A673 (cell line): ENCODE results near the gene LPAR6. TPM values are rescaled to one million over a fixed set of nuclear protein-coding genes. Genes with fewer than 3 reads are reported as not detected.

ENCODE experiments used
- BruUV-seq: library from RNA; stranded (reverse); fragments of 400-500 nt; replicated peaks from 2 replicates; lab custom pipeline; 2021; lab: Mats Ljungman, UMichigan
- CTCF ChIA-PET: fragments of 300-600 bp; sonication (Branson Sonifier 250); formaldehyde crosslinking; loops from one replicate; lab custom pipeline; 2022; ENCODE audit warnings: antibody characterized with exemption; lab: Charles Lee
- POLR2A ChIA-PET: fragments of 300-600 bp; sonication (Branson Sonifier 250); formaldehyde crosslinking; loops from one replicate; lab custom pipeline; 2022; ENCODE audit warnings: antibody characterized with exemption; ENCODE audit not compliant: low non-redundant PET; lab: Charles Lee
- DNase-seq: peaks from one replicate; pipeline ENCODE4 v3.0.0-alpha.2; 2015; ENCODE audit warnings: low spot score
- H3K27ac ChIP-seq: fragments of 200-600 bp; sonication (generic); 2 replicates; pipeline ENCODE4 v1.5.1; 2016; ENCODE audit warnings: mixed run types, low read depth, mild to moderate bottlenecking, mixed read lengths, antibody characterized with exemption, low read length; ENCODE audit not compliant: poor library complexity, severe bottlenecking
- H3K27me3 ChIP-seq: fragments of 200-600 bp; sonication (generic); replicated peaks from 2 replicates; pipeline ENCODE4 v1.6.1; 2017; ENCODE audit warnings: mixed run types, low read depth, mild to moderate bottlenecking, mixed read lengths, antibody characterized with exemption, low read length; ENCODE audit not compliant: insufficient read depth, poor library complexity
- H3K36me3 ChIP-seq: fragments of 200-600 bp; sonication (generic); 2 replicates; pipeline ENCODE4 v1.6.1; 2016; ENCODE audit warnings: mixed run types, mild to moderate bottlenecking, mixed read lengths, antibody characterized with exemption, low read length; ENCODE audit not compliant: insufficient read depth, poor library complexity, severe bottlenecking
- H3K4me1 ChIP-seq: fragments of 200-600 bp; sonication (generic); 2 replicates; pipeline ENCODE4 v1.6.1; 2017; ENCODE audit warnings: mixed run types, mild to moderate bottlenecking, mixed read lengths, antibody characterized with exemption, low read length; ENCODE audit not compliant: insufficient read depth, poor library complexity, severe bottlenecking
- H3K4me3 ChIP-seq: fragments of 200-600 bp; sonication (generic); 2 replicates; pipeline ENCODE4 v1.5.1; 2016; ENCODE audit warnings: low read depth, mixed run types, mild to moderate bottlenecking, mixed read lengths, low read length; ENCODE audit not compliant: poor library complexity, severe bottlenecking
- H3K9me3 ChIP-seq: fragments of 200-600 bp; sonication (generic); 2 replicates; pipeline ENCODE4 v1.6.1; 2016; ENCODE audit warnings: mixed run types, low read depth, mild to moderate bottlenecking, mixed read lengths, antibody characterized with exemption, low read length; ENCODE audit not compliant: poor library complexity, severe bottlenecking
- CTCF ChIP-seq: fragments of 300-800, 200-600 bp; sonication (generic); conservative IDR thresholded peaks from 2 replicates; pipeline ENCODE4 v1.5.1; 2017; ENCODE audit warnings: low read depth, mild to moderate bottlenecking, antibody characterized with exemption, low read length, moderate library complexity, mixed read lengths
- EZH2 ChIP-seq: fragments of 200-600 bp; sonication (generic); IDR thresholded peaks from 2 replicates; pipeline ENCODE4 v1.6.1; 2017; ENCODE audit warnings: borderline replicate concordance, low read depth, mild to moderate bottlenecking, mixed read lengths, antibody characterized with exemption, low read length; ENCODE audit not compliant: poor library complexity, severe bottlenecking
- intact Hi-C: fragments of 100-400 bp; cut with micrococcal nuclease; formaldehyde crosslinking; loops from one replicate; pipeline ENCODE4 v1.10.0; 2022; ENCODE audit not compliant: unreplicated experiment
- total RNA-seq: library from RNA; stranded (reverse); gene quantifications from 2 replicates; pipeline ENCODE4 v1.2.3, GENCODE V29; 2021

The LPAR6 gene
- total RNA-seq, 1 experiment from 2014 or later = 6.7 TPM

- H3K36me3 ChIP-seq = no peaks in the 10 kb centered on the region
- CTCF ChIA-PET = no interaction called here
- H3K27ac ChIP-seq = no peak overlapping the region
Observed at GRCh38 chr13:48393030-48393697, 19.7 kb downstream of the LPAR6 start.

GRCh38 chr13:48391257-48391656 lies 21.7 kb downstream of the LPAR6 start:
- no peak overlapping the region for H3K4me3 ChIP-seq
- CTCF ChIA-PET = no interaction called here
- no peaks in the 10 kb centered on the region for H3K9me3 ChIP-seq
- BruUV-seq = no TSS peak
- no peaks in the 10 kb centered on the region for H3K4me1 ChIP-seq
- no peak for TF ChIP-seq CTCF
- no peak for TF ChIP-seq EZH2
- no peak overlapping the region for H3K27ac ChIP-seq
- no peak for DNase-seq
- POLR2A ChIA-PET = no interaction called here
- intact Hi-C loops = no loop called here
- H3K27me3 ChIP-seq = no peaks in the 10 kb centered on the region
- no peaks in the 10 kb centered on the region for H3K36me3 ChIP-seq

More at GRCh38 chr13:48393030-48393697, 19.7 kb downstream of the LPAR6 start:
- H3K27me3 ChIP-seq = no peaks in the 10 kb centered on the region
- no peaks in the 10 kb centered on the region for H3K9me3 ChIP-seq
- no peak for DNase-seq
- POLR2A ChIA-PET = no interaction called here
- H3K4me1 ChIP-seq = no peaks in the 10 kb centered on the region
- intact Hi-C loops = no loop called here
- H3K4me3 ChIP-seq = no peak overlapping the region
- no TSS peak for BruUV-seq
- TF ChIP-seq EZH2 (no peak), CTCF (no peak)

GRCh38 chr13:48386816-48387215 lies 26.1 kb downstream of the LPAR6 start:
- intact Hi-C loops = no loop called here
- ChIA-PET POLR2A (no interaction called here), CTCF (no interaction called here)
- Histone ChIP-seq H3K4me1 (no peaks in the 10 kb centered on the region), H3K27ac (no peak overlapping the region), H3K36me3 (no peaks in the 10 kb centered on the region), H3K4me3 (no peak overlapping the region), H3K9me3 (no peaks in the 10 kb centered on the region), H3K27me3 (no peaks in the 10 kb centered on the region)
- DNase-seq = no peak
- TF ChIP-seq EZH2 (no peak), CTCF (no peak)
- BruUV-seq = no TSS peak
